ENCODE data around the gene PREX1. TPM values are rescaled to one million over a fixed set of nuclear protein-coding genes. Genes with fewer than 3 reads are reported as not detected.

PREX1 gene
- total and polyA plus RNA-seq, 2 experiments from 2014 or later, result 2.4 to 10.3 TPM

DNA sequence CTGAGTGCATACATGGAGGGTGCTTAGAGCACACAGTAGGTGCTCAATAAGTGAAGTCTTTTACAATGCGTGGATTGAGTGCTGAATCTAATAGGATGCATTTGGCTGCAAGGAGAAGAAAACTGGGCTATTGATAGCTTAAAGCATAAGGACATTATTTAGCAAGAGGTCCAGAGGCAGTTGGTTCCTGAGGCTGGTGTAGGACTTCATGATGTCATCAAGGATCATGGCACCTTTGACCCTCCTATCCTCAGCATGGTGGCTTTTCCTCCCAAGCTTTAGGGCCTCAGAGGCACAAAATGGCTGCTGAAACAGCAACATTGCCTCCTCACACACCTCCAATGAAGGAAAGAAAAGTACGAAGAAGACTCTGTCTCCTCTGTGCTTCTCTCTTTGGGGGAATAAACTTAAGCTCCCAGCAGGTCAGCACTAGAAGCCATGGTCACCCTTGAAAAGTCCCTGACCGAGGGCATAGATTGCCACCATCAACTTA lies 3.1 kb upstream of the PREX1 start:
- Histone ChIP-seq H4K20me1 (replicated peaks; ENCODE audit: insufficient read depth) (no peaks in the 10 kb centered on the region; the same call in 1 of the 2 replicates), H3K4me1 (ENCODE audit: insufficient read depth) (peaks cover 15% of the 10 kb centered on the region), H3K27ac (ENCODE audit: low read depth) (no peak overlapping the region), H3K4me3 (no peak overlapping the region), H3F3A (replicated peaks; ENCODE audit: low read depth) (peaks cover 8% of the 10 kb centered on the region), H3K79me2 (replicated peaks; ENCODE audit: insufficient read depth) (no peaks in the 10 kb centered on the region), H2AFZ (no peak overlapping the region), H3K36me3 (ENCODE audit: insufficient read depth) (no peaks in the 10 kb centered on the region), H3K27me3 (ENCODE audit: insufficient read depth) (peaks cover 36% of the 10 kb centered on the region), H3K9me2 (ENCODE audit: insufficient read depth) (no peaks in the 10 kb centered on the region), H3K4me2 (no peak overlapping the region)
- Mint-ChIP-seq H3K4me3 (no peak overlapping the region), H3K36me3 (ENCODE audit: low read depth) (no peaks in the 10 kb centered on the region; the same call in 2 of the 3 replicates), H3K27me3 (ENCODE audit: insufficient read depth, low read depth, poor library complexity) (peaks cover 36% of the 10 kb centered on the region), H3K4me1 (peaks cover 2% of the 10 kb centered on the region), H3K27ac (no peak overlapping the region), H3K9me3 (no peaks in the 10 kb centered on the region)
- DNase-seq (ENCODE audit: low spot score), result no peak
- no peak for TF ChIP-seq JUNB (IDR thresholded peaks at IDR 0.05; ENCODE audit: unreplicated experiment)
- no peak for ATAC-seq

DNA sequence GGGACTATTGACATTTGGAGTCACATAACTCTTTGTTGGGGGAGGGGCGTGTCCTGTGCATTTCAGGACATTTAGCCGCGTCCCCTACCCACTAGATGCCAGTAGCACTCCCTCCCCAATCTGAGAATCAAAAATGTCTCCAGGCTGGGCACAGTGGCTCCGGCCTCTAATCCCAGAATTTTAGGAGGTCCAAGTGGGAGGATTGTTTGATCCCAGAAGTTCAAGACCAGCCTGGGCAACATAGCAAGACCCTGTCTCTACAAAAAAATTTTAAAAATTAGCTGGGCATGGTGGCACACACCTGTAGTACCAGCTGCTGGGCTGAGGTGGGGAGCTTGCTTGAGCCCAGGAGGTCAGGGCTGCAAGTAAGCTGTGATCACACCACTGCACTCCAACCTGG lies 2.1 kb upstream of the PREX1 start:
- H3K79me2 ChIP-seq (replicated peaks; ENCODE audit: insufficient read depth), result no peaks in the 10 kb centered on the region
- peaks cover 45% of the 10 kb centered on the region for H3K27me3 ChIP-seq (ENCODE audit: insufficient read depth)
- H3K4me3 ChIP-seq, result no peak overlapping the region
- H3K4me1 Mint-ChIP-seq, result peaks cover 12% of the 10 kb centered on the region
- peaks cover 39% of the 10 kb centered on the region for H3K27me3 Mint-ChIP-seq (ENCODE audit: insufficient read depth, low read depth, poor library complexity)
- no peaks in the 10 kb centered on the region for H3K9me3 Mint-ChIP-seq
- peaks cover 3% of the 10 kb centered on the region for H4K20me1 ChIP-seq (replicated peaks; ENCODE audit: insufficient read depth)
- H2AFZ ChIP-seq, result no peak overlapping the region
- H3K27ac ChIP-seq (ENCODE audit: low read depth), result no peak overlapping the region
- ATAC-seq, result no peak
- H3K27ac Mint-ChIP-seq, result no peak overlapping the region
- no peak overlapping the region for H3K4me2 ChIP-seq
- H3F3A ChIP-seq (replicated peaks; ENCODE audit: low read depth), result peaks cover 8% of the 10 kb centered on the region
- peaks cover 21% of the 10 kb centered on the region for H3K4me1 ChIP-seq (ENCODE audit: insufficient read depth)
- H3K36me3 Mint-ChIP-seq (ENCODE audit: low read depth), result no peaks in the 10 kb centered on the region; the same call in 2 of the 3 replicates
- no peak overlapping the region for H3K4me3 Mint-ChIP-seq
- no peaks in the 10 kb centered on the region for H3K9me2 ChIP-seq (ENCODE audit: insufficient read depth)
- no peaks in the 10 kb centered on the region for H3K36me3 ChIP-seq (ENCODE audit: insufficient read depth)
- no peak for DNase-seq (ENCODE audit: low spot score)
- TF ChIP-seq EZH2phosphoT487 (IDR thresholded peaks at IDR 0.05; ENCODE audit: unreplicated experiment) (no peak), ZNF114 (CRISPR knock-in tag; IDR thresholded peaks at IDR 0.05) (no peak), CTCF (conservative IDR thresholded peaks at IDR 0.05; ENCODE audit: low read depth in 2 of 2) (no peak), CREB1 (CRISPR knock-in tag; IDR thresholded peaks at IDR 0.05; ENCODE audit: low read depth) (no peak), JUNB (IDR thresholded peaks at IDR 0.05; ENCODE audit: unreplicated experiment) (no peak), POLR2AphosphoS5 (IDR thresholded peaks at IDR 0.05; ENCODE audit: low read depth) (no peak), STAT1 (IDR thresholded peaks at IDR 0.05; ENCODE audit: unreplicated experiment) (no peak), ZNF331 (CRISPR knock-in tag; IDR thresholded peaks at IDR 0.05; ENCODE audit: low read depth) (no peak), ETS1 (IDR thresholded peaks at IDR 0.05) (no peak)
- TF ChIP-seq, protein P1, sequence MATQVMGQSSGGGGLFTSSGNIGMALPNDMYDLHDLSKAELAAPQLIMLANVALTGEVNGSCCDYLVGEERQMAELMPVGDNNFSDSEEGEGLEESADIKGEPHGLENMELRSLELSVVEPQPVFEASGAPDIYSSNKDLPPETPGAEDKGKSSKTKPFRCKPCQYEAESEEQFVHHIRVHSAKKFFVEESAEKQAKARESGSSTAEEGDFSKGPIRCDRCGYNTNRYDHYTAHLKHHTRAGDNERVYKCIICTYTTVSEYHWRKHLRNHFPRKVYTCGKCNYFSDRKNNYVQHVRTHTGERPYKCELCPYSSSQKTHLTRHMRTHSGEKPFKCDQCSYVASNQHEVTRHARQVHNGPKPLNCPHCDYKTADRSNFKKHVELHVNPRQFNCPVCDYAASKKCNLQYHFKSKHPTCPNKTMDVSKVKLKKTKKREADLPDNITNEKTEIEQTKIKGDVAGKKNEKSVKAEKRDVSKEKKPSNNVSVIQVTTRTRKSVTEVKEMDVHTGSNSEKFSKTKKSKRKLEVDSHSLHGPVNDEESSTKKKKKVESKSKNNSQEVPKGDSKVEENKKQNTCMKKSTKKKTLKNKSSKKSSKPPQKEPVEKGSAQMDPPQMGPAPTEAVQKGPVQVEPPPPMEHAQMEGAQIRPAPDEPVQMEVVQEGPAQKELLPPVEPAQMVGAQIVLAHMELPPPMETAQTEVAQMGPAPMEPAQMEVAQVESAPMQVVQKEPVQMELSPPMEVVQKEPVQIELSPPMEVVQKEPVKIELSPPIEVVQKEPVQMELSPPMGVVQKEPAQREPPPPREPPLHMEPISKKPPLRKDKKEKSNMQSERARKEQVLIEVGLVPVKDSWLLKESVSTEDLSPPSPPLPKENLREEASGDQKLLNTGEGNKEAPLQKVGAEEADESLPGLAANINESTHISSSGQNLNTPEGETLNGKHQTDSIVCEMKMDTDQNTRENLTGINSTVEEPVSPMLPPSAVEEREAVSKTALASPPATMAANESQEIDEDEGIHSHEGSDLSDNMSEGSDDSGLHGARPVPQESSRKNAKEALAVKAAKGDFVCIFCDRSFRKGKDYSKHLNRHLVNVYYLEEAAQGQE (IDR thresholded peaks at IDR 0.05; ENCODE audit: unreplicated experiment), result no peak
